HCT116 (cell line): ENCODE measurements around the gene AZIN2. TPM values are rescaled to one million over a fixed set of nuclear protein-coding genes. Genes with fewer than 3 reads are reported as not detected.

Experiments
- ATAC-seq: fragments of 200-7000 bp; cut with Tn5 transposase; 2 replicates; pipeline ENCODE4 v1.9.1; 2020; ENCODE audit warnings: mild to moderate bottlenecking, moderate library complexity
- BruUV-seq: library from RNA; stranded (reverse); fragments of 400-500 nt; replicated peaks from 2 replicates; lab custom pipeline; 2021; lab: Mats Ljungman, UMichigan
- CTCF ChIA-PET: fragments of 300-600 bp; sonication (Branson Sonifier 250); formaldehyde crosslinking; loops from one replicate; lab custom pipeline; 2021; ENCODE audit warnings: antibody characterized with exemption; lab: Charles Lee
- POLR2A ChIA-PET: fragments of 300-600, 350-600 bp; sonication (Branson Sonifier 250); formaldehyde crosslinking; loops from one replicate; lab custom pipeline; 2021; ENCODE audit warnings: antibody characterized with exemption; lab: Charles Lee
- RAD21 ChIA-PET, 2 experiments: fragments of 300-600 bp; sonication (Branson Sonifier 250); formaldehyde crosslinking; loops; one replicate each; lab custom pipeline; 2023; ENCODE audit warnings: low total read pairs in 2 of 2; ENCODE audit not compliant: uncharacterized antibody in 2 of 2, unreplicated experiment in 2 of 2, low non-redundant PET in 1 of 2; lab: Charles Lee
- DNase-seq: peaks from one replicate; pipeline ENCODE4 v3.0.0-alpha.2; 2010; ENCODE audit warnings: low read depth, low spot score
- H2AFZ ChIP-seq: fragments of 200-600 bp; shearing (Covaris generic), sonication (generic); 2 replicates; pipeline ENCODE4 v1.6.1; 2017; ENCODE audit warnings: low read depth, mixed run types, mixed read lengths, antibody characterized with exemption, low read length; ENCODE audit not compliant: poor library complexity, severe bottlenecking
- H3K27ac ChIP-seq: 2 replicates; pipeline ENCODE4 v1.5.1; 2012; ENCODE audit warnings: low read depth, low read length
- H3K27me3 ChIP-seq: fragments of 200-600 bp; sonication (generic); 2 replicates; pipeline ENCODE4 v1.6.1; 2016; ENCODE audit warnings: mixed run types, low read length, mixed read lengths; ENCODE audit not compliant: insufficient read depth
- H3K36me3 ChIP-seq, 2 experiments: fragments of 200-500 bp in 1 of 2; fragments of 200-600 bp in 1 of 2; sonication (Bioruptor generic) in 1 of 2; sonication (generic) in 1 of 2; 2 replicates each; pipeline versions ENCODE4 v1.5.1 to v1.6.1; 2014 to 2016; ENCODE audit warnings: low read length in 2 of 2, inconsistent platforms in 1 of 2, mixed read lengths in 1 of 2, mixed run types in 1 of 2; ENCODE audit not compliant: insufficient read depth in 2 of 2, control insufficient read depth in 1 of 2
- H3K4me1 ChIP-seq, 2 experiments: fragments of 200-600 bp in 1 of 2; sonication (generic) in 1 of 2; 2 replicates each; pipeline versions ENCODE4 v1.5.1 to v1.6.1; 2012 to 2017; ENCODE audit warnings: low read length in 2 of 2, inconsistent platforms in 1 of 2, mild to moderate bottlenecking in 1 of 2, mixed read lengths in 1 of 2, mixed run types in 1 of 2, moderate library complexity in 1 of 2; ENCODE audit not compliant: insufficient read depth in 2 of 2, control insufficient read depth in 1 of 2
- H3K4me2 ChIP-seq: fragments of 200-600 bp; sonication (generic); 2 replicates; pipeline ENCODE4 v1.6.1; 2017; ENCODE audit warnings: mixed run types, low read length, mixed read lengths
- H3K4me3 ChIP-seq, 2 experiments: fragments of 200-600 bp in 1 of 2; sonication (generic) in 1 of 2; replicated peaks in 1 of 2; 2 replicates each; pipeline ENCODE4 v1.5.1; 2011 to 2016; ENCODE audit warnings: low read length in 2 of 2, control low read depth in 1 of 2, low read depth in 1 of 2, mild to moderate bottlenecking in 1 of 2, mixed read lengths in 1 of 2, mixed run types in 1 of 2
- H3K79me2 ChIP-seq: fragments of 200-600 bp; sonication (generic); 2 replicates; pipeline ENCODE4 v1.6.1; 2017; ENCODE audit warnings: mild to moderate bottlenecking, mixed run types, low read length, moderate library complexity, mixed read lengths; ENCODE audit not compliant: insufficient read depth
- H3K9ac ChIP-seq: fragments of 200-600 bp; sonication (generic); 2 replicates; pipeline ENCODE4 v1.6.1; 2016; ENCODE audit warnings: low read length, mixed read lengths
- H3K9me2 ChIP-seq: fragments of 200-600 bp; sonication (generic), shearing (Covaris generic); 2 replicates; pipeline ENCODE4 v1.6.1; 2017; ENCODE audit warnings: mixed run types, mild to moderate bottlenecking, moderate library complexity; ENCODE audit not compliant: insufficient read depth
- H3K9me3 ChIP-seq, 2 experiments: fragments of 200-500 bp in 1 of 2; fragments of 200-600 bp in 1 of 2; sonication (Bioruptor generic) in 1 of 2; sonication (generic) in 1 of 2; 2 replicates each; pipeline ENCODE4 v1.6.1; 2014 to 2017; ENCODE audit warnings: low read length in 2 of 2, mixed read lengths in 2 of 2, inconsistent platforms in 1 of 2, low read depth in 1 of 2, mild to moderate bottlenecking in 1 of 2, mixed run types in 1 of 2, moderate library complexity in 1 of 2; ENCODE audit not compliant: control insufficient read depth in 1 of 2, insufficient read depth in 1 of 2
- H4K20me1 ChIP-seq: fragments of 200-600 bp; sonication (generic), shearing (Covaris generic); 2 replicates; pipeline ENCODE4 v1.6.1; 2017; ENCODE audit warnings: mixed run types, mild to moderate bottlenecking, moderate library complexity; ENCODE audit not compliant: insufficient read depth
- CBX3 ChIP-seq: IDR thresholded peaks from 2 replicates; pipeline ENCODE4 v1.6.1; 2012; ENCODE audit warnings: low read depth
- EZH2 ChIP-seq: fragments of 200-600 bp; sonication (generic); IDR thresholded peaks from 2 replicates; pipeline ENCODE4 v1.6.1; 2017; ENCODE audit warnings: antibody characterized with exemption, mixed run types
- SIN3A ChIP-seq: IDR thresholded peaks from 2 replicates; pipeline ENCODE4 v1.6.1; 2012; ENCODE audit warnings: low read depth
- YY1 ChIP-seq: IDR thresholded peaks from 2 replicates; pipeline ENCODE4 v1.6.1; 2011; ENCODE audit warnings: low read length, low read depth, moderate library complexity, mild to moderate bottlenecking; ENCODE audit not compliant: insufficient replicate concordance; ENCODE audit errors: extremely low read depth
- intact Hi-C: fragments of 100-400 bp; cut with micrococcal nuclease; formaldehyde crosslinking; loops from 2 replicates; pipeline ENCODE4 v1.10.0; 2022
- total RNA-seq: library from RNA; stranded (reverse); gene quantifications from one replicate; pipeline ENCODE4 v1.2.1, GENCODE V29; 2021; ENCODE audit not compliant: unreplicated experiment
- TF ChIP-seq, protein P1 (sequence below): IDR thresholded peaks from 2 replicates; pipeline ENCODE4 v1.6.1; 2011; ENCODE audit warnings: mild to moderate bottlenecking, low read length, moderate library complexity; ENCODE audit not compliant: insufficient replicate concordance; ENCODE audit errors: extremely low read depth

The AZIN2 gene
- total RNA-seq, 1 experiment from 2014 or later, result 7.8 TPM

DNA sequence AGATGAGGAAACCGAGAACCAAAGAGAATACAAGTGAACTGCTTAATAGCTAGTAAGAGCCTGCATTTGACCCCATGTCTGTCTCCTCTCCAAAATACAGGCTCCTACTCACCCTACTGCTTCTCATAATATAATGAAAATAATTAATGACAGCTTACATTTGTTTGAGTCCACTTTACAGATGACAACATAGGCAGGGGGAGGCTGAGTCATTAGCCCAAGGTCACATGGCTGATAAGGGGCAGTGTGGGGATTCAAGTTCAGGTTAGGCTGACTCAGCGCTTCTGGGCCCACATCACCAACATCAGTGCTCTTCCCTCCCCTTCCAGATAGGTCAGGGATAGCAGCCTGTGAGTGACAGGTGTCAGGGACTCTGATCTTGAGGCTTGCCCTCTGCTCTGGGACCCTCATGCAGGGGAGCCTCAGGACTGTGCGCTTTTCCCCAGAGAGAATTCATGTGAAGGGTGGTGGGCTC, 16.2 kb downstream of the AZIN2 start:
- no peak for TF ChIP-seq YY1
- Histone ChIP-seq H3K79me2 (no peaks in the 10 kb centered on the region), H3K36me3 (no peaks in the 10 kb centered on the region), H3K4me3 (no peak overlapping the region), H3K9me2 (no peaks in the 10 kb centered on the region), H3K9me3 (no peaks in the 10 kb centered on the region), H4K20me1 (no peaks in the 10 kb centered on the region), H3K9ac (no peak overlapping the region), H3K27ac (no peak overlapping the region), H2AFZ (no peak overlapping the region), H3K27me3 (no peaks in the 10 kb centered on the region), H3K4me1 (peaks cover 26 to 49% of the 10 kb centered on the region in 2 experiments), H3K4me2 (no peak overlapping the region)
- ATAC-seq (no peak), DNase-seq (no peak)
- RAD21 ChIA-PET, result no interaction called here
- POLR2A ChIA-PET, result interaction anchor here (1.3 kb wide), 1 partner anchor 16 kb away, joined by 4 read pairs; the partner anchor contains the start of gene AZIN2
- CTCF ChIA-PET, result no interaction called here
- no TSS peak for BruUV-seq
- intact Hi-C loops, result loop anchor here (5.0 to 10.0 kb wide), 4 partner anchors 258 to 515 kb away; partner anchors contain the start of gene ZSCAN20

DNA sequence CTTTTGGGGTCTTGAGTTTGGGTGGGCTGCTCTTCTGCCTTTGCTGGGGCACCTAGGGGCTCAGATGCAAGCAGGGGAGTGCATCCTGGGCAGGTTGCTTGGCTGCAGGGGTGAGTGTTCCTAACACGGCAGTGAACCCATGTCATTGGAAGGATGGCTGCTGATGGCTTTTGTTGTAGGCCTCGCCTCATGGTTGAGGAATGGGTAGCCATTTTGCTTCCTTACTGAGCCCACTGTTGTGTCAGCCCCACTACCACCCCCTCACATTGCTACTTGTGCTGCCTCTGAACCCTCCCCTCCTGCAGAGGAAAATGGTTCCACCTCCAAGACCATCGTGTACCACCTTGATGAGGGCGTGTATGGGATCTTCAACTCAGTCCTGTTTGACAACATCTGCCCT, 16.8 kb downstream of the AZIN2 start:
- H3K27me3 ChIP-seq, result no peaks in the 10 kb centered on the region
- DNase-seq (no peak), ATAC-seq (no peak)
- intact Hi-C loops, result loop anchor here (5.0 to 10.0 kb wide), 4 partner anchors 257 to 515 kb away; partner anchors contain the start of gene ZSCAN20
- H3K79me2 ChIP-seq, result no peaks in the 10 kb centered on the region
- peaks cover 26 to 49% of the 10 kb centered on the region in 2 experiments for H3K4me1 ChIP-seq
- ChIA-PET RAD21 (no interaction called here), POLR2A (no interaction called here), CTCF (no interaction called here)
- H3K9ac ChIP-seq, result no peak overlapping the region
- H3K36me3 ChIP-seq, result no peaks in the 10 kb centered on the region
- no peaks in the 10 kb centered on the region for H3K9me2 ChIP-seq
- no peak overlapping the region for H2AFZ ChIP-seq
- H4K20me1 ChIP-seq, result no peaks in the 10 kb centered on the region
- BruUV-seq, result no TSS peak
- no peak overlapping the region for H3K4me3 ChIP-seq
- TF ChIP-seq CBX3 (no peak), EZH2 (no peak), SIN3A (no peak), YY1 (no peak)
- TF ChIP-seq, protein P1, sequence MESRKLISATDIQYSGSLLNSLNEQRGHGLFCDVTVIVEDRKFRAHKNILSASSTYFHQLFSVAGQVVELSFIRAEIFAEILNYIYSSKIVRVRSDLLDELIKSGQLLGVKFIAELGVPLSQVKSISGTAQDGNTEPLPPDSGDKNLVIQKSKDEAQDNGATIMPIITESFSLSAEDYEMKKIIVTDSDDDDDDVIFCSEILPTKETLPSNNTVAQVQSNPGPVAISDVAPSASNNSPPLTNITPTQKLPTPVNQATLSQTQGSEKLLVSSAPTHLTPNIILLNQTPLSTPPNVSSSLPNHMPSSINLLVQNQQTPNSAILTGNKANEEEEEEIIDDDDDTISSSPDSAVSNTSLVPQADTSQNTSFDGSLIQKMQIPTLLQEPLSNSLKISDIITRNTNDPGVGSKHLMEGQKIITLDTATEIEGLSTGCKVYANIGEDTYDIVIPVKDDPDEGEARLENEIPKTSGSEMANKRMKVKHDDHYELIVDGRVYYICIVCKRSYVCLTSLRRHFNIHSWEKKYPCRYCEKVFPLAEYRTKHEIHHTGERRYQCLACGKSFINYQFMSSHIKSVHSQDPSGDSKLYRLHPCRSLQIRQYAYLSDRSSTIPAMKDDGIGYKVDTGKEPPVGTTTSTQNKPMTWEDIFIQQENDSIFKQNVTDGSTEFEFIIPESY, result no peak
- no peak overlapping the region for H3K4me2 ChIP-seq
- H3K27ac ChIP-seq, result no peak overlapping the region
- no peaks in the 10 kb centered on the region for H3K9me3 ChIP-seq
